Astrocyte of the hippocampus (primary cell): ENCODE measurements around the gene CLIP2.

ENCODE experiments used
- DNase-seq: peaks from one replicate; pipeline ENCODE4 v3.0.0; 2011; ENCODE audit warnings: low read depth, low spot score

CLIP2 gene

DNA sequence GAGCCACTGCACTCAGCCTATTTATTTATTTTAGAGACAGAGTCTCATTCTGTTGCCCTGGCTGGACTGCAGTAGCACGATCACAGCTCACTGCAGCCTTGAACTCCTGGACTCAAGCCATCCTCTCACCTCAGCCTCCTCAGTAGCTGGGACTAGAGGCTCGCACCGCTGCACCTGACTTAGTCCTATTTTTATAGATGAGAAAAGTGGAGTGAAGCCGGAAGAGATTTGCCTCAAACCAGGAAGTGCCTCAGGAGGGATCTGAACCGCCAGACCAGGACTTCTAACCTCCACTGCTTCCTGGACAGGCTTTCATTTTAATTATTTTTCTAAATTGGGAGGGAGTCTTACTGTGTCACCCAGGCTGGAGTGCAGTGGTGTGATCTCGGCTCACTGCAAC, 17.5 kb upstream of the CLIP2 start:
- no peak for DNase-seq

DNA sequence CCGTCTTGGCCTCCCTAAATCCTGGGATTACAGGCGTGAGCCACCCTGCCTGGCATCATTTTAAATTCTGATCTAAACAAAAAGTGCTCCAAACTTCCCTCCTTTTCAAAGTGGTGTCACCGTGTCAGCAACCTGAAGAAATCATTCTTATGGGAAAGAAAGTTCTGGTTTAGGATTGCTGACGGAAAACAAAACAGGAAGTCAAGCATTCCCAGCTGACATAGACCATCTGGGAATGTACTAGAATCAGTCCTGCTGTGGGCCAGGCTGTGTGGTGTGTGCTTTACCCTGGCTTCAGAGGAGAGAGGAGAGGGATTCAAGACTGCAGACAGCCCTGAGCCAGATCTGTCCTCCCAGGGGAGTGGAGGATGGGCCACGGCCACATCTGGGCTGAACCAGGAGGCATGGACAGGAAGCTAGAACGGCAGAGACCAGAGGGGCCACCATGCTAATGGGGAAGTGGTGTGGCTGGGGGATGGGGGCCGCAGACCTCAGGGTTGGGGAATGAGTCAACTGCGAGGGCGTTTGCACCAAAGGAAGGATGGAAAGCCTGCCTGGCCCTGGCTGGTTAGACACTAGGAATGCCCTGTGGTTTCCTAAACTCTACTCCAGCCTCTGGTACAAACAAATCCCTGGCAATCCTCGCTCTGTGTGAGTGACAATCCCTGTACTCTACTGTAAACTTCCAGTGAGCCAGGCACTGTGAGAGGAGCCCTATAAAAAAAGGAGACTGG, 16.7 kb upstream of the CLIP2 start:
- peak; percentile 97 for DNase-seq

GRCh38 chr7:74275401-74275881, 13.8 kb upstream of the CLIP2 start:
- no peak for DNase-seq

GRCh38 chr7:74277636-74278035, 11.6 kb upstream of the CLIP2 start:
- DNase-seq = no peak

GRCh38 chr7:74280985-74281384, 8.2 kb upstream of the CLIP2 start:
- DNase-seq = no peak

- no peak for DNase-seq
Measured at GRCh38 chr7:74282748-74283459, 6.3 kb upstream of the CLIP2 start.

- DNase-seq = no peak
Measured at GRCh38 chr7:74283858-74284447, 5.3 kb upstream of the CLIP2 start.

DNA sequence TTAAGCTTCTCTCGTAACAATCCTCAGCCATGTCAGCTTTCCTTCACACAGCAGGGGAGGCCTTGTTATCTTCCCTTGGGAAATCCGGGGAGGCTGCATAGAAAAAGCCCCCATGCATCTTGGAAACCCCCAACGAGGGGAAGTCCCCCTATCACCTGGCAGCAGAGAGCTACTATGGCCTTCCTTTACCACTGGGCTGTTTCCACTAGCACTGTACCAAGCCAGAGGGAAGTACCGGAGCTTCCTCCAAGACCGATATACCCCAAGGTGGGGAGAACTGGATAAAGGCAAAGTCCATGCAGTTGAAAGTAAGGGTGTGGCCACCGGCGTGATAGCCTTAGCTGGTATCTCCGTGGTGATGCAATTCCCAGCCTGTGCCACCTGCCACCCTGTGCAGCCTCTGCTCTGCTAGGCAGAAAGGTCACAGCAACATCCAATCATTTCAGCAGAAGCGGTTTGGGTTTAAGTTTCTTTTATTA, 4.4 kb upstream of the CLIP2 start:
- no peak for DNase-seq

GRCh38 chr7:74286131-74286530, 3.1 kb upstream of the CLIP2 start:
- no peak for DNase-seq

GRCh38 chr7:74287303-74288033, 1.7 kb upstream of the CLIP2 start:
- DNase-seq = no peak

DNA sequence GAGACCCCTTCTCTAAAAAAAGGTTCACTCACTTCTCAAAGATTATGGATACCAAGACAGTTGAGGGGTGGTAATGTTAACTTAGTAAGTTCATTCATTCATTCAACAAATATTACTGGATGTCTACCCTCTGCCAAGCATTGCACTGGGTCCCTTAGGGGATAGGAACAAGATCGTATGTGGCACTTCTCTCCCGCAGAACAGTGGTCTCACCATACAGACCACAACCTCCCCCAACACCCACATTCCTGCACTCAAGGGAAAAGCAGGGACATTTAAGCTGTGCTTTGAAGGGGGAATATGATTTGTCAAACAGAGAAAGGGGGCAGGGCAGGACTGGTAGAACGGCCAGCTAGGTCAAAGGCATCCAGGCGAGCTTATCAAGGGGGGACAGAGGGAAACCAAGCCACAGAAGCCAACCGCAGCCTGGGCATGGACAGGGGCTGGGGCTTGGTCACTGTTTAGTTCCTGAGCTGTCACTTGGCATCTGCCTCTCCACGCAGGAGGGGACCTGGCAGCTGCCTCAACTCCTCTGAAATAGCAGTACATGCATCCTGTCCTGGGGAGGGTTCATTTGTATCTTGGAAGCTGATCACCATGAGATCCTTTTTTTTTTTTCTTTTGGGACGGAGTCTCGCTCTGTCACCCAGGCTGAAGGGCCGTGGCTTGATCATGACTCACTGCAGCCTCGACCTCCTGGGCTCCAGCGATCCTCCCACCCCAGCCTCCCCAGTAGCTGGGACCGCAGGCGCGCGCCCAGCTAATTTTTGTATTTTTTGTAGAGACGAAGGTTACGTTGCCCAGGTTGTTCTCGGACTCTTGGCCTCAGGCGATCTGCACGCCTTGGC, 949 bp upstream of the CLIP2 start:
- peak; percentile 72 for DNase-seq

- peak; percentile 61 for DNase-seq
Measured at GRCh38 chr7:74289659-74290552, 699 bp downstream of the CLIP2 start.

DNA sequence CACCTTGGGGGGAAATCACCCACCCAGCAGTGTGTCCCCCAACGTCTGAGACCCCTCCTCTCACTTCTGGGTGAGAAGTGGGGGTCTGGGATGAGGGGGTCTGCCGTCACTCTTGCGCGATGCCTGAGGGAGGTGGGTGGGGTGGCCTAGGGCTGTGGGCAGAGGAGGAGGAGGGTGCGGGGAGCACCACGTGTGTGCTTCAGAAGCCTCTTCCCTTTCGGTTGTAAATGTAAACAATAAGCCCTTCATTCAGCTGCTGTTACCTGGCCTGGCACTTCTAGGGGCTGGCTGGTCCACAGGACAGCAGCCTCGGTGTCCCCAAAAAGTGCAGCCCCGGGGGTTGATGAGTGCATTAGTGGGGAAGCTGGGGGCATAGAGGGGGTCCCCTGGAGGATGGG, 1.3 kb downstream of the CLIP2 start:
- no peak for DNase-seq

GRCh38 chr7:74290981-74291441, 1.8 kb downstream of the CLIP2 start:
- DNase-seq = no peak

DNA sequence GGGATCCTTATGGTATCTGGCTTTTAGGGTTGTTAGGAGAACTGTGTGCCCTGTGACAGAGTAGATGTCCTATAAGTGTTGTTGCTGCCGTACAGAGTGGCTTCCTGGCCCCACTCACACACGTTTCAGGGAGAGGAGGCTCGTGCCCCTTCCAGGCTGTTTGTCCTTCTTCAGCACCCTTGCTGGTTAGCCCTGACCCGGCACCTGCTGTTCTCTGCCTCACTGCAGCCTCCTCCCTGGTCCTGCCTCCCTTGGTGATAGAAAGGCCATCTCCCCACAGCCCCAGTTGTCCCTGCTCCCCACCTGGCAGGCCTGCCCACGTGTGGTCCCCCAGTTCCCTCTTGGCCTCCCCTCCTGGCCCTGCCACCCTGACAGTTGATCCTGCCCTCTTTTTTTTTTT, 2.3 kb downstream of the CLIP2 start:
- no peak for DNase-seq

DNA sequence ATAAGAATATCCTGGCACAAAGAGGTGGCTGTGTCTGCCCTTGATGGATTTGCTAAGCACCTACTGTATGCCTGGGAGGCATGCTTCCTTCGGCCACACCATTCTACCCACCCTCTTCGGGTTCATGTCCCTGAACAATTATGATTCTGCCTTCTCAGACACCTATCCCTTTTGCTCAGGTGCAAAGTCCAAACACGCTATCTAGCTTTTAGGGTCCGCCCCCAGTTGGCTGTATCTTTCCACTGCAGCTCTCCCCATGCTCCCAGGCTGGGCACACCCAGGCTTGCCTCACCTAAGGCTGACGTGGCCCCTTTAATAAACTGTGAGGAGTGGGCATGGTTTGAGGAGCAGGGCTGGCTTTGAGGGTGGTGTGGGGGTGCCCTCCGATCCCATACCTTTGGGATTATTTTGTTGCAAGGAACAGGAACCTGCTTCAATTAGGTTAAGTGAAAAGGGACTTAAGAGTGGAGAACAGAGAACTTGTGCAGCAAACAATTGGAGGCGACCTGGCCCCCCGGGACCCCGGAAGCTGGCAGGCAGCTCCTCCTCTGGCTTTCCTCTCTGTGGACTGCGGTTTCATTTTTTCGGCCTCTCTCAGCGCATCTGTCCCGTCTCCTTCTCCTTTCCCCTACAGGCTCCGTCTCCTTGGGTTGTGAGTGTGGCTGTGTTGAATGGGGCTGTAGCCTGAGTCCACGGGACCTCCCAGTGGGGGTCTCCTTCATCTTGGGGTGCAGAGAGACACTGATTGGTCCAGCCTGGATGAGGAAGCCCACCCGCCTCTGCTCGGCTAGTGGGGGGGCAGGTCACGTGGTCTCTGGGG, 3.8 kb downstream of the CLIP2 start:
- DNase-seq = no peak

GRCh38 chr7:74293577-74293908, 4.3 kb downstream of the CLIP2 start:
- DNase-seq = no peak

- no peak for DNase-seq
Measured at GRCh38 chr7:74294191-74294998, 5.2 kb downstream of the CLIP2 start.
